Testis (tissue), 3 donors: ENCODE results near the gene CDS2. TPM values are rescaled to one million over a fixed set of nuclear protein-coding genes. Genes with fewer than 3 reads are reported as not detected.
A peak's percentile ranks its signal among the peaks of the same experiment; 100 is the strongest.

ENCODE experiments used
- DNase-seq: peaks from one replicate; pipeline ENCODE4 v3.0.0-alpha.2; 2019
- H3K27ac ChIP-seq, 2 donors: fragments of 200-600 bp; sonication (generic); one replicate each; pipeline ENCODE4 v1.5.1; 2019
- H3K27me3 ChIP-seq: fragments of 200-600 bp; sonication (generic); one replicate; pipeline ENCODE4 v1.5.1; 2019
- H3K36me3 ChIP-seq: fragments of 200-600 bp; sonication (generic); one replicate; pipeline ENCODE4 v1.5.1; 2017; ENCODE audit warnings: low read depth; ENCODE audit errors: missing control alignments
- H3K4me1 ChIP-seq: fragments of 200-600 bp; sonication (generic); one replicate; pipeline ENCODE4 v1.5.1; 2019
- H3K4me3 ChIP-seq, 2 donors: fragments of 200-600 bp; sonication (generic); one replicate each; pipeline ENCODE4 v1.5.1; 2017 to 2019
- H3K9me3 ChIP-seq: fragments of 200-600 bp; sonication (generic); one replicate; pipeline ENCODE4 v1.5.1; 2017
- POLR2A ChIP-seq: fragments of 450-650 bp; IDR thresholded peaks from one replicate; pipeline ENCODE4 v1.6.1; 2017; ENCODE audit warnings: antibody characterized with exemption, mild to moderate bottlenecking, moderate library complexity
- WGBS, 2 donors: methylation state at CpG; one replicate each; pipeline ENCODE4 v1.1.5; 2018; 5-methylcytosine and 5-hydroxymethylcytosine counted together
- intact Hi-C: fragments of 100-400 bp; cut with DNase I; formaldehyde crosslinking; loops from one replicate; pipeline ENCODE4 v1.15.1; 2023; ENCODE audit warnings: low total_unique reads
- polyA plus RNA-seq: library from polyadenylated mRNA; stranded (reverse); fragments of 350-450 nt; fragmentation: Illumina TruSeq; extraction: RNeasy Lipid Tissue Mini Kit (QIAGEN cat#74804); gene quantifications from one replicate; pipeline ENCODE4 v1.2.3, GENCODE V29; 2014; ENCODE audit warnings: low read depth, low replicate concordance; ENCODE audit not compliant: insufficient read depth
- total RNA-seq, 2 donors: library from RNA; depleted of rRNA; stranded (reverse); fragments of >200 nt; gene quantifications; one replicate each; pipeline ENCODE4 v1.2.3, GENCODE V29; 2016
- TF ChIP-seq, protein P1 (sequence below), 3 experiments: fragments of 450-650 bp in 2 of 3; fragments of 200-600 bp in 1 of 3; sonication (generic) in 1 of 3; IDR thresholded peaks; one replicate each; pipeline ENCODE4 v1.5.1; 2016 to 2019; ENCODE audit warnings: antibody characterized with exemption in 3 of 3, mild to moderate bottlenecking in 2 of 3, moderate library complexity in 1 of 3

CDS2 gene
- total and polyA plus RNA-seq, 3 donors from 2014 or later, result 55.0 to 71.0 (median 65.7) TPM

- Histone ChIP-seq H3K27me3 (no peaks in the 10 kb centered on the region), H3K36me3 (no peaks in the 10 kb centered on the region), H3K9me3 (no peaks in the 10 kb centered on the region), H3K4me1 (no peaks in the 10 kb centered on the region), H3K27ac (peak overlapping the region in 1 of 2 donors; percentile 19), H3K4me3 (no peak overlapping the region)
- no peak for TF ChIP-seq POLR2A
- TF ChIP-seq, protein P1, sequence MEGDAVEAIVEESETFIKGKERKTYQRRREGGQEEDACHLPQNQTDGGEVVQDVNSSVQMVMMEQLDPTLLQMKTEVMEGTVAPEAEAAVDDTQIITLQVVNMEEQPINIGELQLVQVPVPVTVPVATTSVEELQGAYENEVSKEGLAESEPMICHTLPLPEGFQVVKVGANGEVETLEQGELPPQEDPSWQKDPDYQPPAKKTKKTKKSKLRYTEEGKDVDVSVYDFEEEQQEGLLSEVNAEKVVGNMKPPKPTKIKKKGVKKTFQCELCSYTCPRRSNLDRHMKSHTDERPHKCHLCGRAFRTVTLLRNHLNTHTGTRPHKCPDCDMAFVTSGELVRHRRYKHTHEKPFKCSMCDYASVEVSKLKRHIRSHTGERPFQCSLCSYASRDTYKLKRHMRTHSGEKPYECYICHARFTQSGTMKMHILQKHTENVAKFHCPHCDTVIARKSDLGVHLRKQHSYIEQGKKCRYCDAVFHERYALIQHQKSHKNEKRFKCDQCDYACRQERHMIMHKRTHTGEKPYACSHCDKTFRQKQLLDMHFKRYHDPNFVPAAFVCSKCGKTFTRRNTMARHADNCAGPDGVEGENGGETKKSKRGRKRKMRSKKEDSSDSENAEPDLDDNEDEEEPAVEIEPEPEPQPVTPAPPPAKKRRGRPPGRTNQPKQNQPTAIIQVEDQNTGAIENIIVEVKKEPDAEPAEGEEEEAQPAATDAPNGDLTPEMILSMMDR (IDR thresholded peaks at IDR 0.05), result no peak
- DNase-seq, result no peak
- WGBS, 2 donors, result 87 to 93% methylated on average over 4 of the region's 4 CpGs
- intact Hi-C loops, result no loop called here
These were observed 76.6 kb downstream of the CDS2 start for GRCh38 chr20:5203380-5203779.

DNA sequence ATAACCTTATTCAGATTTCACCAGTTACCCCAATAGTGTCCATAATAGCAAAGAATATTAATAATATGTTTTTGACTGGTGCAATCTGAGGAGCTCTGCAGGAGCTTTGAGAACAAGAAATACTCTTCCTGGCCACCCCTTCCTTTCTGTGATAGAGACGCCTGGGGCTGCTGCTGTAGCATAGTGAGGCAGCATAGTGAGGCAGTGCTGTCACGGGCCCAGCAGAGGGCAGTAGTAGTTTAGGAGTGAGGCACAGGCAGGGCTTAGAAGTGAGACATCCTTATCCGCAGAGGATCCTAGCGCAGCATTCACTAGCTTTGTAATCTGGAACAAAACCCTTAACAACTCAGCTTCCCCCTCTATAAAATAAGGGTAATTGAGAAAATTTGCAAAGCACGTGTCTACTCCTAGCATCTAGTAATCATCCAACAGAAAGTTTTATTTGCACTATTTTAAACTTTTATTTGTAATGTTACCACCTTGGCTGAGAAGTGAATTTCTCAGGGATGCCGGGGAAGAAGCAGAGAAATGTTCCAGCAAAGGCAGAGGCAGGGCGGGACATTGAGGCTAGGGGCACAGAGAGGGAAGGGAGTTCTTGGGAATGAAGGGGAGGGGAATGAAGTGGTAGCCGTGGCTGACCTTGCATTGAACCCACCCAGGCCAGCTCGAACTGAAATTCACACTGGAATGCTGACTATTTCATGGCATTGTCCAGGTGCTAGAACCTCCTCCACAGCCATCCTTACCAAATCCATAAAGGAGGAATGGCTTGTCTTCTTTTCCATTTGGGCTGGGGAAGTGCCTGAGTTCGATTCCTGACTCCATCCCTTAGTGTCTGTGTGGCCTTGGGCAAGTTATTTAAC lies 78.8 kb downstream of the CDS2 start:
- Histone ChIP-seq H3K9me3 (no peaks in the 10 kb centered on the region), H3K36me3 (no peaks in the 10 kb centered on the region), H3K27me3 (no peaks in the 10 kb centered on the region), H3K4me1 (no peaks in the 10 kb centered on the region), H3K27ac (no peak overlapping the region), H3K4me3 (no peak overlapping the region)
- WGBS, 2 donors, result 40 to 44% methylated on average over 10 of the region's 10 CpGs
- intact Hi-C loops, result no loop called here
- TF ChIP-seq, protein P1 (IDR thresholded peaks at IDR 0.05), result peak; percentile 51 to 72 (median 52)
- TF ChIP-seq POLR2A, result no peak
- peak; percentile 83 for DNase-seq

GRCh38 chr20:5207138-5207537 lies 80.3 kb downstream of the CDS2 start:
- H3K4me1 ChIP-seq, result no peaks in the 10 kb centered on the region
- DNase-seq, result no peak
- no peaks in the 10 kb centered on the region for H3K27me3 ChIP-seq
- intact Hi-C loops, result no loop called here
- H3K27ac ChIP-seq, result no peak overlapping the region
- H3K9me3 ChIP-seq, result no peaks in the 10 kb centered on the region
- TF ChIP-seq, protein P1 (IDR thresholded peaks at IDR 0.05), result no peak
- no peak for TF ChIP-seq POLR2A
- H3K4me3 ChIP-seq, result no peak overlapping the region
- no peaks in the 10 kb centered on the region for H3K36me3 ChIP-seq

GRCh38 chr20:5211803-5212714 lies 85.3 kb downstream of the CDS2 start:
- Histone ChIP-seq H3K27me3 (no peaks in the 10 kb centered on the region), H3K4me3 (no peak overlapping the region), H3K36me3 (no peaks in the 10 kb centered on the region), H3K4me1 (no peaks in the 10 kb centered on the region), H3K27ac (no peak overlapping the region), H3K9me3 (no peaks in the 10 kb centered on the region)
- DNase-seq, result no peak
- WGBS, 2 donors, result 90 to 92% methylated on average over 7 to 8 of the region's 8 CpGs
- TF ChIP-seq, protein P1 (IDR thresholded peaks at IDR 0.05), result no peak
- TF ChIP-seq POLR2A, result no peak
- intact Hi-C loops, result no loop called here
